HL-60 (cell line): ENCODE results near the gene TOMM22.

ENCODE experiments used
- DNase-seq, 2 experiments: peaks; one replicate each; pipeline ENCODE4 v3.0.0-alpha.2; 2010 to 2020; ENCODE audit warnings: low read depth in 1 of 2, low spot score in 1 of 2
- H3K27ac ChIP-seq: fragments of 250-450 bp; sonication (Bioruptor Pico); replicated peaks from 2 replicates; pipeline ENCODE4 v1.5.1; 2020; ENCODE audit warnings: mild to moderate bottlenecking, moderate library complexity
- H3K27me3 ChIP-seq: fragments of 250-450 bp; sonication (Bioruptor Pico); 2 replicates; pipeline ENCODE4 v1.5.1; 2021; ENCODE audit warnings: mild to moderate bottlenecking, moderate library complexity; ENCODE audit not compliant: insufficient read depth, poor library complexity, severe bottlenecking
- H3K4me3 ChIP-seq: replicated peaks from 2 replicates; pipeline ENCODE4 v1.5.1; 2011; ENCODE audit warnings: mild to moderate bottlenecking, control low read depth, low read length; ENCODE audit not compliant: insufficient read depth
- CTCF ChIP-seq: IDR thresholded peaks from one replicate; pipeline ENCODE4 v1.5.1; 2011; ENCODE audit warnings: low read length, control low read depth, inconsistent platforms; ENCODE audit not compliant: insufficient read depth
- GABPA ChIP-seq: IDR thresholded peaks from 2 replicates; pipeline ENCODE4 v1.6.1; 2012; ENCODE audit warnings: low read depth
- POLR2AphosphoS5 ChIP-seq: IDR thresholded peaks from 2 replicates; pipeline ENCODE4 v1.6.1; 2012; ENCODE audit warnings: low read depth
- SPI1 ChIP-seq: IDR thresholded peaks from 2 replicates; pipeline ENCODE4 v1.6.1; 2012; ENCODE audit warnings: low read depth, mild to moderate bottlenecking, borderline replicate concordance
- TF ChIP-seq, protein P1 (sequence below): IDR thresholded peaks from 2 replicates; pipeline ENCODE4 v1.6.1; 2012; ENCODE audit warnings: low read depth; ENCODE audit not compliant: insufficient replicate concordance

TOMM22 gene

GRCh38 chr22:38716271-38716670, 34.5 kb downstream of the TOMM22 start:
- TF ChIP-seq POLR2AphosphoS5 (no peak), GABPA (no peak), CTCF (no peak), SPI1 (no peak)
- TF ChIP-seq, protein P1, sequence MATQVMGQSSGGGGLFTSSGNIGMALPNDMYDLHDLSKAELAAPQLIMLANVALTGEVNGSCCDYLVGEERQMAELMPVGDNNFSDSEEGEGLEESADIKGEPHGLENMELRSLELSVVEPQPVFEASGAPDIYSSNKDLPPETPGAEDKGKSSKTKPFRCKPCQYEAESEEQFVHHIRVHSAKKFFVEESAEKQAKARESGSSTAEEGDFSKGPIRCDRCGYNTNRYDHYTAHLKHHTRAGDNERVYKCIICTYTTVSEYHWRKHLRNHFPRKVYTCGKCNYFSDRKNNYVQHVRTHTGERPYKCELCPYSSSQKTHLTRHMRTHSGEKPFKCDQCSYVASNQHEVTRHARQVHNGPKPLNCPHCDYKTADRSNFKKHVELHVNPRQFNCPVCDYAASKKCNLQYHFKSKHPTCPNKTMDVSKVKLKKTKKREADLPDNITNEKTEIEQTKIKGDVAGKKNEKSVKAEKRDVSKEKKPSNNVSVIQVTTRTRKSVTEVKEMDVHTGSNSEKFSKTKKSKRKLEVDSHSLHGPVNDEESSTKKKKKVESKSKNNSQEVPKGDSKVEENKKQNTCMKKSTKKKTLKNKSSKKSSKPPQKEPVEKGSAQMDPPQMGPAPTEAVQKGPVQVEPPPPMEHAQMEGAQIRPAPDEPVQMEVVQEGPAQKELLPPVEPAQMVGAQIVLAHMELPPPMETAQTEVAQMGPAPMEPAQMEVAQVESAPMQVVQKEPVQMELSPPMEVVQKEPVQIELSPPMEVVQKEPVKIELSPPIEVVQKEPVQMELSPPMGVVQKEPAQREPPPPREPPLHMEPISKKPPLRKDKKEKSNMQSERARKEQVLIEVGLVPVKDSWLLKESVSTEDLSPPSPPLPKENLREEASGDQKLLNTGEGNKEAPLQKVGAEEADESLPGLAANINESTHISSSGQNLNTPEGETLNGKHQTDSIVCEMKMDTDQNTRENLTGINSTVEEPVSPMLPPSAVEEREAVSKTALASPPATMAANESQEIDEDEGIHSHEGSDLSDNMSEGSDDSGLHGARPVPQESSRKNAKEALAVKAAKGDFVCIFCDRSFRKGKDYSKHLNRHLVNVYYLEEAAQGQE, result no peak
- Histone ChIP-seq H3K27me3 (no peaks in the 10 kb centered on the region), H3K27ac (no peak overlapping the region), H3K4me3 (no peak overlapping the region)
- DNase-seq, result no peak

DNA sequence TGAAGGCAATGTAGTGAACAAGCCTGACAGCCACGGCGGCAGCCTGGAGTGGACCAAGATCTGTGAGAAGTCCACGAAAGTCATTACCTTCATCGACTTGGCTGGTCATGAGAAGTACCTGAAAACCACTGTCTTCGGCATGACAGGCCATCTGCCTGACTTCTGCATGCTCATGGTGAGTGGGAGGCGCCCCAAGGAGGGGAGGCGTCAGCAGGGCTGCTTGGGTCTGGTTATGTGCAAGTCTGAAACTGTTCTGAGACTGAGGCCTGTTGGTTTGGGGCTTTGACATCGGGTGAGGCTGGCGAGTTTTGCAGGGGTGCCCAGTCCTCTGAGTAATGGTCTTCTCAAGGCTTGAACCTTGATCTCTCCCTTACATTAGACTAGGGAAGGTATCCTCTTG, 35.1 kb downstream of the TOMM22 start:
- H3K27ac ChIP-seq, result no peak overlapping the region
- H3K27me3 ChIP-seq, result no peaks in the 10 kb centered on the region
- no peak overlapping the region for H3K4me3 ChIP-seq
- no peak for DNase-seq
- no peak for TF ChIP-seq POLR2AphosphoS5
- no peak for TF ChIP-seq SPI1

DNA sequence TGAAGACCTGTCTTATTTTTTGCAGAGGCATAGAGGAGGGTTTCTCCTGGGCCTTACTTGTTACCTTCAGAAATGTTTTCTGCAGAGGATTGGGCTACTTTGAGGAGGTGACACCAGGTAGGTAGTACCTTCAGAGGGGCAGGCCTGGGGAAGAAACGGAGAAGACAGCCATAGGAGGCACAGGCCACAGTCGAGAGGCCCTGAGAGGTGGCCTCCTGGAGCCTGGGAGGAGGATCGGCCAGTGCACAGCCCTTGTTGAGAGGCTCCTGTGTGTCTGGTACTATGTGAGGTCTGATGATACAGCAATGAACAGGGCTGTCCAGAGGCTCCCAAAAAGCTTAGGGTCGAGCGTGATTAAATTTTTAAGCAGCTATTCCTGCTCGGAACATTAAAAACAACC, 35.5 kb downstream of the TOMM22 start:
- Histone ChIP-seq H3K4me3 (no peak overlapping the region), H3K27ac (no peak overlapping the region), H3K27me3 (no peaks in the 10 kb centered on the region)
- DNase-seq, result no peak
- TF ChIP-seq SPI1 (no peak), POLR2AphosphoS5 (no peak), GABPA (no peak), CTCF (no peak)
- TF ChIP-seq, protein P1, result no peak

GRCh38 chr22:38718414-38718813, 36.7 kb downstream of the TOMM22 start:
- H3K27ac ChIP-seq, result no peak overlapping the region
- H3K4me3 ChIP-seq, result no peak overlapping the region
- no peak for DNase-seq
- TF ChIP-seq SPI1 (no peak), CTCF (no peak), GABPA (no peak), POLR2AphosphoS5 (no peak)
- TF ChIP-seq, protein P1, result no peak
- H3K27me3 ChIP-seq, result no peaks in the 10 kb centered on the region
